Measurements from ENCODE around the gene SIMC1. TPM values are rescaled to one million over a fixed set of nuclear protein-coding genes. Genes with fewer than 3 reads are reported as not detected.

SIMC1 gene
- total RNA-seq, 1 experiment from 2014 or later, result 19.2 TPM

DNA sequence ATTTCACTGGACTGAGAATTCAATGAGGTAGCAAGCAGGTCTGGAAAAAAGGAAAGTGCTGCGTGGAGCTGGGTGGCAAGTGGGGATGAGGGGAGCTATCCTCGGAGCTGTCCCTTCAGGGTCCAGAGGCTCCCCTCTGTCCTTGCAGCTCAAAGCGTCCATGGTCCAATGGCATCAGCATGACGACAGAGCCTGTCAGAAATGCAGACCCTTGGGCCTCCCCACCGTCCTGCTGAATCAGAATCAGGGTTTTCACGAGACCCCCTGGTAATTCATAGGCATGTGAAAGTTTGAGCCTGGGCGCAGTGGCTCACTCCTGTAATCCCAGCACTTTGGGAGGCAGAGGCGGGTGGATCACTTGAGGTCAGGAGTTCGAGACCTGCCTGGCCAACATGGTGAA lies 155.9 kb downstream of the SIMC1 start:
- no TSS peak for BruUV-seq (replicated peaks)
- intact Hi-C loops (cut with micrococcal nuclease; ENCODE audit: unreplicated experiment), result no loop called here
- POLR2A ChIA-PET, result no interaction called here
- no peak for DNase-seq (ENCODE audit: low read depth, low spot score)
- Histone ChIP-seq H3K4me3 (ENCODE audit: low read depth in 2 of 2, low read length in 2 of 2) (no peak overlapping the region), H3K36me3 (ENCODE audit: control insufficient read depth, insufficient read depth, low read length) (no peaks in the 10 kb centered on the region; the same call in 1 of the 2 replicates), H3K27ac (ENCODE audit: low read length) (no peak overlapping the region), H3K9me3 (ENCODE audit: control insufficient read depth, insufficient read depth, low read depth, low read length) (no peaks in the 10 kb centered on the region), H3K27me3 (ENCODE audit: control insufficient read depth, insufficient read depth, low read length) (no peaks in the 10 kb centered on the region), H3K4me1 (ENCODE audit: control insufficient read depth, insufficient read depth, low read length) (peaks cover 2% of the 10 kb centered on the region; the same call in 1 of the 2 replicates)
- no peak for ATAC-seq
- CTCF ChIA-PET, result no interaction called here
- in situ Hi-C loops (cut with HindIII; ENCODE audit: low pct_unique_long_range_greater_than_20kb, low sequenced_read_pairs), result no loop called here
- TF ChIP-seq, protein P1, sequence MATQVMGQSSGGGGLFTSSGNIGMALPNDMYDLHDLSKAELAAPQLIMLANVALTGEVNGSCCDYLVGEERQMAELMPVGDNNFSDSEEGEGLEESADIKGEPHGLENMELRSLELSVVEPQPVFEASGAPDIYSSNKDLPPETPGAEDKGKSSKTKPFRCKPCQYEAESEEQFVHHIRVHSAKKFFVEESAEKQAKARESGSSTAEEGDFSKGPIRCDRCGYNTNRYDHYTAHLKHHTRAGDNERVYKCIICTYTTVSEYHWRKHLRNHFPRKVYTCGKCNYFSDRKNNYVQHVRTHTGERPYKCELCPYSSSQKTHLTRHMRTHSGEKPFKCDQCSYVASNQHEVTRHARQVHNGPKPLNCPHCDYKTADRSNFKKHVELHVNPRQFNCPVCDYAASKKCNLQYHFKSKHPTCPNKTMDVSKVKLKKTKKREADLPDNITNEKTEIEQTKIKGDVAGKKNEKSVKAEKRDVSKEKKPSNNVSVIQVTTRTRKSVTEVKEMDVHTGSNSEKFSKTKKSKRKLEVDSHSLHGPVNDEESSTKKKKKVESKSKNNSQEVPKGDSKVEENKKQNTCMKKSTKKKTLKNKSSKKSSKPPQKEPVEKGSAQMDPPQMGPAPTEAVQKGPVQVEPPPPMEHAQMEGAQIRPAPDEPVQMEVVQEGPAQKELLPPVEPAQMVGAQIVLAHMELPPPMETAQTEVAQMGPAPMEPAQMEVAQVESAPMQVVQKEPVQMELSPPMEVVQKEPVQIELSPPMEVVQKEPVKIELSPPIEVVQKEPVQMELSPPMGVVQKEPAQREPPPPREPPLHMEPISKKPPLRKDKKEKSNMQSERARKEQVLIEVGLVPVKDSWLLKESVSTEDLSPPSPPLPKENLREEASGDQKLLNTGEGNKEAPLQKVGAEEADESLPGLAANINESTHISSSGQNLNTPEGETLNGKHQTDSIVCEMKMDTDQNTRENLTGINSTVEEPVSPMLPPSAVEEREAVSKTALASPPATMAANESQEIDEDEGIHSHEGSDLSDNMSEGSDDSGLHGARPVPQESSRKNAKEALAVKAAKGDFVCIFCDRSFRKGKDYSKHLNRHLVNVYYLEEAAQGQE (IDR thresholded peaks at IDR 0.05; ENCODE audit: insufficient read depth in 1 of 2, low read depth in 2 of 2, low read length in 1 of 2), result no peak
- TF ChIP-seq TCF7L2 (IDR thresholded peaks at IDR 0.05; ENCODE audit: low read depth, low read length), result no peak

DNA sequence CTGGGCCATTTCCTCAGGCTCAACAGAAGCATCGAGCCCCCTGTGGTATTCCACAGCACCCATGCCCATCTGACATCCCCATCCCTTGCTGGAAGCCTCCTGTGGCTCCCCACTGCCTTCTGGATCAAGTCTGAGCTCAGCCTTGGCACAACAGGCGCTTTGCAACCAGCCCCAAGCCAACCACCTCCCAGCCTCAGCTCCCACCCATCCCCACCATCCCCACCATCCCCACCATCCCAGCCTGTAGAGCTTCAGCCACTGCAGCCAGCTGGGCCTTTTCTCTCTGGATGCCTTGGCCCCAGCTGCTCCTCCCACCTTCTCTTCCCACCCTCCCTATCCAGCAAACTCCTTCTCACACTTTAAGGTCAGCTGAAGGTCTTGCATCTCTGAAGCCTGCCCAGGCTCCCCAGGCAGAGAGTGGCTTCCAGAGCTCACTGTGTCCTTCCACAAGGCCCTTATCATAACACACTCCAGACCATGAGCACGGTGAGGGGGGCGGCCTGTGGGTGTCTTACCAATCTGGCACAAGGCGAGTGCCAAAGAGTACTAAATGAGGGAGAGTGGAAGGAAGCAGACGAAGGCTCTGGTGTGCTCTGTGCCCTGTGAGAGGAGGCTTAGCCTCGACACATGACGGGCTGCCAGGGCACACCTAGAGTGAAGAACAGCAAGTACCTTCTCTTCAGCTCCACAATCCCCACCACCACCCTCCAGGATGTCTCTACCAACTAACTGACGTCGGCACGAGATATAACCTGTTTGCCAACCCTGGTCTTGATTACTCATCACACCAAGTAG lies 156.9 kb downstream of the SIMC1 start:
- BruUV-seq (replicated peaks), result no TSS peak
- ATAC-seq (no peak), DNase-seq (ENCODE audit: low read depth, low spot score) (no peak)
- TF ChIP-seq, protein P1 (IDR thresholded peaks at IDR 0.05; ENCODE audit: insufficient read depth in 1 of 2, low read depth in 2 of 2, low read length in 1 of 2), result no peak
- TF ChIP-seq TCF7L2 (IDR thresholded peaks at IDR 0.05; ENCODE audit: low read depth, low read length) (no peak), POLR2AphosphoS5 (IDR thresholded peaks at IDR 0.05; ENCODE audit: low read depth, low read length) (no peak), SIN3A (IDR thresholded peaks at IDR 0.05; ENCODE audit: borderline replicate concordance, insufficient read depth, low read depth, low read length) (no peak)
- TF ChIP-seq, protein P2, sequence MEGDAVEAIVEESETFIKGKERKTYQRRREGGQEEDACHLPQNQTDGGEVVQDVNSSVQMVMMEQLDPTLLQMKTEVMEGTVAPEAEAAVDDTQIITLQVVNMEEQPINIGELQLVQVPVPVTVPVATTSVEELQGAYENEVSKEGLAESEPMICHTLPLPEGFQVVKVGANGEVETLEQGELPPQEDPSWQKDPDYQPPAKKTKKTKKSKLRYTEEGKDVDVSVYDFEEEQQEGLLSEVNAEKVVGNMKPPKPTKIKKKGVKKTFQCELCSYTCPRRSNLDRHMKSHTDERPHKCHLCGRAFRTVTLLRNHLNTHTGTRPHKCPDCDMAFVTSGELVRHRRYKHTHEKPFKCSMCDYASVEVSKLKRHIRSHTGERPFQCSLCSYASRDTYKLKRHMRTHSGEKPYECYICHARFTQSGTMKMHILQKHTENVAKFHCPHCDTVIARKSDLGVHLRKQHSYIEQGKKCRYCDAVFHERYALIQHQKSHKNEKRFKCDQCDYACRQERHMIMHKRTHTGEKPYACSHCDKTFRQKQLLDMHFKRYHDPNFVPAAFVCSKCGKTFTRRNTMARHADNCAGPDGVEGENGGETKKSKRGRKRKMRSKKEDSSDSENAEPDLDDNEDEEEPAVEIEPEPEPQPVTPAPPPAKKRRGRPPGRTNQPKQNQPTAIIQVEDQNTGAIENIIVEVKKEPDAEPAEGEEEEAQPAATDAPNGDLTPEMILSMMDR (IDR thresholded peaks at IDR 0.05), result no peak
- Histone ChIP-seq H3K4me1 (ENCODE audit: control insufficient read depth, insufficient read depth, low read length) (no peaks in the 10 kb centered on the region; the same call in 1 of the 2 replicates), H3K36me3 (ENCODE audit: control insufficient read depth, insufficient read depth, low read length) (no peaks in the 10 kb centered on the region; the same call in 1 of the 2 replicates), H3K9me3 (ENCODE audit: control insufficient read depth, insufficient read depth, low read depth, low read length) (no peaks in the 10 kb centered on the region), H3K27ac (ENCODE audit: low read length) (no peak overlapping the region), H3K4me3 (ENCODE audit: low read depth in 2 of 2, low read length in 2 of 2) (no peak overlapping the region), H3K27me3 (ENCODE audit: control insufficient read depth, insufficient read depth, low read length) (no peaks in the 10 kb centered on the region)
- intact Hi-C loops (cut with micrococcal nuclease; ENCODE audit: unreplicated experiment) (no loop called here), in situ Hi-C loops (cut with HindIII; ENCODE audit: low pct_unique_long_range_greater_than_20kb, low sequenced_read_pairs) (no loop called here)
- CTCF ChIA-PET, result no interaction called here
- POLR2A ChIA-PET, result interaction anchor here (0.5 kb wide), 2 partner anchors 129 to 143 kb away, joined by 4 to 5 read pairs; no protein-coding TSS in a partner anchor

Small RNA genes within 50 kb of the gene (microRNA-seq; reads per million reads assigned to microRNA genes)
- 1.6 reads per million for gene MIR1271 (ENCODE audit: unreplicated experiment)

Other genes with a start within 250 kb of the SIMC1 start
- gene KIAA1191, start 123.3 kb downstream of the SIMC1 start, total RNA-seq (2021; ENCODE audit: unreplicated experiment), result 92.3 TPM
- 2.0 TPM for gene ARL10, start 127.1 kb downstream of the SIMC1 start, total RNA-seq (2021; ENCODE audit: unreplicated experiment)
- gene NOP16, start 150.2 kb downstream of the SIMC1 start, total RNA-seq (2021; ENCODE audit: unreplicated experiment), result 76.2 TPM
- 162 TPM for gene HIGD2A, start 150.3 kb downstream of the SIMC1 start, total RNA-seq (2021; ENCODE audit: unreplicated experiment)
- 124 TPM for gene CLTB, start 178.1 kb downstream of the SIMC1 start, total RNA-seq (2021; ENCODE audit: unreplicated experiment)
- 86.6 TPM for gene FAF2, start 210.0 kb downstream of the SIMC1 start, total RNA-seq (2021; ENCODE audit: unreplicated experiment)

Measured in Panc1 (cell line).